ENCODE results near the gene KIF16B. TPM values are rescaled to one million over a fixed set of nuclear protein-coding genes. Genes with fewer than 3 reads are reported as not detected.

The KIF16B gene
- total RNA-seq, 4 donors from 2014 or later: 22.2 to 59.2 (median 31.4) TPM

DNA sequence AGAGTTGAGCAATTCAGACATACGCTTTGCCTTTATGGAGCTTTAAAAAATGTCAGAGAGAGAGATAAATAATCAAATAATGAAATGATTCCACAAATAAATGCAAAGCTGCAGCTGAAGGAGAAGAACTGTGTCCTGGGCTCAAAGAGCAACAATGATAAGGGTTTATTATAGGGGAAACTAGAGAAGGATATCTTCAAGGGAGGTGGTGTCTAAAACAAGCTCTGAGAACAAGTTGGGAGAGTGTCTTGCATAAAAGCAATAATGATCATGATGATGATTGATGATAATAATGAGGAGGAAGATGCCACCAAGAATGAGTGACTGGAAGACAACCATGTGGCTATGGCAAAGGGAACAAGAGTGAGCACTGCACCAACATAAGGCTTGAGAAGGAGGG is 164.3 kb downstream of the KIF16B start:
- 93 to 97% methylated on average over 1 of the region's 1 CpG for WGBS, 2 donors
- TF ChIP-seq POLR2A (IDR thresholded peaks at IDR 0.05): no peak
- TF ChIP-seq, protein P1, sequence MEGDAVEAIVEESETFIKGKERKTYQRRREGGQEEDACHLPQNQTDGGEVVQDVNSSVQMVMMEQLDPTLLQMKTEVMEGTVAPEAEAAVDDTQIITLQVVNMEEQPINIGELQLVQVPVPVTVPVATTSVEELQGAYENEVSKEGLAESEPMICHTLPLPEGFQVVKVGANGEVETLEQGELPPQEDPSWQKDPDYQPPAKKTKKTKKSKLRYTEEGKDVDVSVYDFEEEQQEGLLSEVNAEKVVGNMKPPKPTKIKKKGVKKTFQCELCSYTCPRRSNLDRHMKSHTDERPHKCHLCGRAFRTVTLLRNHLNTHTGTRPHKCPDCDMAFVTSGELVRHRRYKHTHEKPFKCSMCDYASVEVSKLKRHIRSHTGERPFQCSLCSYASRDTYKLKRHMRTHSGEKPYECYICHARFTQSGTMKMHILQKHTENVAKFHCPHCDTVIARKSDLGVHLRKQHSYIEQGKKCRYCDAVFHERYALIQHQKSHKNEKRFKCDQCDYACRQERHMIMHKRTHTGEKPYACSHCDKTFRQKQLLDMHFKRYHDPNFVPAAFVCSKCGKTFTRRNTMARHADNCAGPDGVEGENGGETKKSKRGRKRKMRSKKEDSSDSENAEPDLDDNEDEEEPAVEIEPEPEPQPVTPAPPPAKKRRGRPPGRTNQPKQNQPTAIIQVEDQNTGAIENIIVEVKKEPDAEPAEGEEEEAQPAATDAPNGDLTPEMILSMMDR (IDR thresholded peaks at IDR 0.05): no peak
- no peak overlapping the region for H3K4me3 ChIP-seq (ENCODE audit: low read depth, poor library complexity, severe bottlenecking)
- no peak for DNase-seq (ENCODE audit: low spot score in 2 of 2)
- intact Hi-C loops (cut with DNase I; ENCODE audit: low total_unique reads): no loop called here

DNA sequence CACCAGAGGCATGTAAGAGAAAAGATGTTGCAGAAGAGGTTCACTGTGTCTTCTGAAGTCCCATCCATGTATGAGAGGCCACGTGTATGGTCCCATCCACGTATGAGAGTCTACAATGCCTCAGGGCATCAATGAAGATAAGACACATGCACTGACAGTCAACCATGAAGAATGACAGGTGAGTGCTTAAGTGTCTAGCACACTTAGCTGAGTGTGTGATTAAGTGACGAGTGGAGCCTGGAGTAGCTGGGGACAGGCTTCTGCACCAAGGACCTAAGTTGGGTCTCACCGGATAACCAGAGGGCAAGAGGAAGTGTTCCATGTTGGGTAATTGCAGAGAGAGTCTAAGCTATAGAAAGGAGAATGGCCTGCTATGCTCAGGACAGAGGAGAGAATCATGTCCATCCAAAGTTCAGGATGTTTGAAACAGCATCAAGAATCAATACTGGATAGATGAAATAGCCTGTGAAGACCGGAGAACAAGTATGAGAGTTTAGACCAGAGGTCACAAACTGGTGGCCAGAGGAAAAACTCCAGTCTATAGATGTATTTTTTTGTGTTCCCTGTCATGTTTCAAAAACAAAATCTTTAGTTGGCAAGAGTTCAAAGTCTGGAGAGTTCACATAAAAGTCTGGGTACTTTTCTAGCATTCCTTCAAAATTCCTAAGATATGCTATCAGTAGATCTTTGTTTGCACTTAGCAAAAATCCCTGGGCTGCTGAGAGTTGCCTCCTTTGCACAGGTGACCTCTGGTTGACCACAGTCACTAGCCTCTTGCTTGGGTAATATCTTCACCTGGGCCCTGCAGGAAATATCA is 165.8 kb downstream of the KIF16B start:
- no peak for TF ChIP-seq POLR2A (IDR thresholded peaks at IDR 0.05)
- TF ChIP-seq, protein P1 (IDR thresholded peaks at IDR 0.05): no peak
- DNase-seq (ENCODE audit: low spot score in 2 of 2): no peak
- no peak overlapping the region for H3K4me3 ChIP-seq (ENCODE audit: low read depth, poor library complexity, severe bottlenecking)
- intact Hi-C loops (cut with DNase I; ENCODE audit: low total_unique reads): no loop called here
- 90 to 93% methylated on average over 5 of the region's 5 CpGs for WGBS, 2 donors

DNA sequence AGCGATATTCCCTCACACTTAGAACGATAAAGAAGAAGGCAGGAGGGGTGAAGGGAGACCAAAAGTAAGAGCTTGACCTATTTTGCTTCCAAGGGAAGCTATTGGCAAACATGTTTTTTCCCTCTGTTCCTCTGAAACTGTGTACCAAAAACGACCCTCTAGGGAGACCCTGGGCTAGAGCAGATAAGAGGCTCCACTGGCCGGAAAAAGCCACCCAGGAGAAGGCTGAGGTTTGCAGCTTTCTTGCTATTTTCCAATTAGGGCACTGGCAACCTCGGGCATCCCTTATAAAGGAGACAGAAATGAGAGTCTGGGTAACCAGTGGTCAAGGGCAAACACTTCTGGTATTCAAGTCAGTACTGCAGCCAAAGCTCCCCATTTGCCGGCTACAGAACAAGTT is 168.0 kb downstream of the KIF16B start:
- intact Hi-C loops (cut with DNase I; ENCODE audit: low total_unique reads): no loop called here
- TF ChIP-seq POLR2A (IDR thresholded peaks at IDR 0.05): no peak
- TF ChIP-seq, protein P1 (IDR thresholded peaks at IDR 0.05): no peak
- H3K4me3 ChIP-seq (ENCODE audit: low read depth, poor library complexity, severe bottlenecking): no peak overlapping the region
- no peak for DNase-seq (ENCODE audit: low spot score in 2 of 2)
- WGBS, 2 donors: 85 to 92% methylated on average over 6 of the region's 6 CpGs

DNA sequence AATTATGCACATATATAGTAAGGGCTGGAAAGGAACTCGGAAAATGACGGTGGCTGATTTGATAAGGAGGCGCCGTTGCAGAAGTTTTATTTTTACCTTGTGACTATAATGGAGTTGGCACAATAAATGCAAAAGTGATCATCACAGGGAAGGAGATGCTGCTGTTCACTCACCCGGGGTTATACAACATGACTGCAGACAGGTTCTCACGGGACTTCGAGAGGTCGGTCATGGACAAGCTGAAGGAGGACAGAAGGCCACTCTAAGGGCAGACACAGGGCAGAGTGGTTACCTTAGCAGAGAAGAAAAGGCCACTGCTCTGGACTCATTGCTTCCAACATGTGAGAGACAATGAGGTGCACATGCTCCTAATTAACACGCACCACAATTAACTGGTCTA is 168.6 kb downstream of the KIF16B start:
- DNase-seq (ENCODE audit: low spot score in 2 of 2): no peak
- TF ChIP-seq POLR2A (IDR thresholded peaks at IDR 0.05): no peak
- TF ChIP-seq, protein P1 (IDR thresholded peaks at IDR 0.05): no peak
- H3K4me3 ChIP-seq (ENCODE audit: low read depth, poor library complexity, severe bottlenecking): no peak overlapping the region
- intact Hi-C loops (cut with DNase I; ENCODE audit: low total_unique reads): no loop called here
- WGBS, 2 donors: 95 to 98% methylated on average over 9 of the region's 9 CpGs

DNA sequence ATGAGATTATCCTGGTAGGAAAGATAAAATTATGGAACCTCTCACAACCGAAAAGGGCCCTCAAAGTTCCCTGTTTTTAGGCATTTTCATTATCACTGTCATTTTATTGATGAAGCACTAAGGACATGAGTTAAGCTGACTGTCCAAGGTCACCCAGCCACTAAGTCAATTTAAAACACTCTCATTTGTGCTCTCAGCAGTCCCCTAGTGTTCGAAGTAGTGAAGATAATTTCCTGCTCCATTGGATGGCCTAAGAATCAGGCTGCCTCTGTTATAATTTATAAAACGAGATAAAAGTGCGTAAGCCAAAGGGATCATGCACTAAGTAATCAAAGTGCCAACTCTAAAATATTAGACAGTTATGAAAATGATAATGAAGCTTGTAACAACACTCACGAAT is 169.1 kb downstream of the KIF16B start:
- 93 to 98% methylated on average over 5 of the region's 5 CpGs for WGBS, 2 donors
- no peak for DNase-seq (ENCODE audit: low spot score in 2 of 2)
- no peak for TF ChIP-seq POLR2A (IDR thresholded peaks at IDR 0.05)
- TF ChIP-seq, protein P1 (IDR thresholded peaks at IDR 0.05): no peak
- H3K4me3 ChIP-seq (ENCODE audit: low read depth, poor library complexity, severe bottlenecking): no peak overlapping the region
- intact Hi-C loops (cut with DNase I; ENCODE audit: low total_unique reads): no loop called here

DNA sequence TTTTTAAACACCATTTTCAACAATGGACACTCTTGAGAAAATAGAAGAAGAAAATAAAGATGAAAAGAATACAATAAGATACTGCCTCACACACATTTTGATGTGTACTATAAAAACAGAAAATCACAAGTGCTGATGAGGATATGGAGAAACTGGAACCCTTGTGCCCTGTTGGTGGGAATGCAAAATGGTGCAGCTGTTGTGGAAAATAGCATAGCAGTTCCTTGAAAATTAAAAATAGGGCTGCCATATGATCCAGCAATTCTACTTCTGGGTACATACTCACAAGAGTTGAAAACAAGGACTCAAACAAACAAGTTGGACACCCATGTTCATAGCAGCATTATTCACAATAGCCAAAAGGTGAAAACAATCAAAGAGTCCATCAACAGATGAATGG is 173.0 kb downstream of the KIF16B start:
- no peak overlapping the region for H3K4me3 ChIP-seq (ENCODE audit: low read depth, poor library complexity, severe bottlenecking)
- intact Hi-C loops (cut with DNase I; ENCODE audit: low total_unique reads): no loop called here
- no peak for DNase-seq (ENCODE audit: low spot score in 2 of 2)
- TF ChIP-seq POLR2A (IDR thresholded peaks at IDR 0.05): no peak
- TF ChIP-seq, protein P1 (IDR thresholded peaks at IDR 0.05): no peak

All from lower leg skin (tissue), 4 donors.